Gastrocnemius medialis (tissue), 4 donors: ENCODE measurements around the gene DLD.

Experiments
- CTCF ChIP-seq, 5 experiments: fragments of 450-650 bp in 3 of 5; fragments of 200-600 bp in 2 of 5; sonication (generic) in 2 of 5; IDR thresholded peaks in 4 of 5; conservative IDR thresholded peaks in 1 of 5; 1 replicate in 4 of 5; 2 replicates in 1 of 5; pipeline ENCODE4 v1.5.1; 2016 to 2019; ENCODE audit warnings: antibody characterized with exemption in 5 of 5, mild to moderate bottlenecking in 3 of 5, moderate library complexity in 3 of 5
- POLR2A ChIP-seq, 2 donors: fragments of 450-650 bp; IDR thresholded peaks; one replicate each; pipeline ENCODE4 v1.6.1; 2017; ENCODE audit warnings: antibody characterized with exemption in 2 of 2, mild to moderate bottlenecking in 2 of 2, moderate library complexity in 2 of 2

- no peak for TF ChIP-seq CTCF (IDR thresholded peaks at IDR 0.05 in 4 of 5, conservative IDR thresholded peaks at IDR 0.05 in 1 of 5)
- no peak for TF ChIP-seq POLR2A (IDR thresholded peaks at IDR 0.05)
Observed at GRCh38 chr7:107867858-107868466, 23.0 kb upstream of the DLD start.
